SKM-1 treated with dmso at 0.1 percent for 144 hours (cell line): ENCODE measurements around the gene LASP1.
"Not testable (repeated sequence)": the region's sequence is repeated elsewhere in the genome, so short reads cannot be mapped to it uniquely, and the experiment has no call there.

Source experiments
- DNase-seq: peaks from one replicate; lab custom pipeline; 2025; ENCODE audit not compliant: unreplicated experiment; lab: John Stamatoyannopoulos, UW

LASP1 gene

GRCh38 chr17:38925263-38925995 is 55.6 kb downstream of the LASP1 start, which contains the start of gene LASP1NB:
TSS of gene LASP1NB (plus strand) at chr17:38925614.
- no peak for DNase-seq

GRCh38 chr17:38926293-38927070 is 56.6 kb downstream of the LASP1 start:
- DNase-seq = peak; percentile 96

GRCh38 chr17:38930782-38931181 is 60.9 kb downstream of the LASP1 start:
- DNase-seq = not testable (repeated sequence)

- DNase-seq = not testable (repeated sequence)
These were observed 64.1 kb downstream of the LASP1 start for GRCh38 chr17:38933962-38934361.

- no peak for DNase-seq
These were observed 70.1 kb downstream of the LASP1 start for GRCh38 chr17:38939987-38940386.

- DNase-seq = no peak
These were observed 70.5 kb downstream of the LASP1 start for GRCh38 chr17:38940404-38940803.

GRCh38 chr17:38942696-38943334 is 73.0 kb downstream of the LASP1 start:
- DNase-seq = no peak

GRCh38 chr17:38943607-38944006 is 73.7 kb downstream of the LASP1 start:
- no peak for DNase-seq

GRCh38 chr17:38947189-38947588 is 77.3 kb downstream of the LASP1 start:
- DNase-seq = no peak

- DNase-seq = not testable (repeated sequence)
These were observed 83.9 kb downstream of the LASP1 start for GRCh38 chr17:38953800-38954199.

GRCh38 chr17:38958326-38958725 is 88.5 kb downstream of the LASP1 start:
- DNase-seq = no peak

- DNase-seq = no peak
These were observed 88.9 kb downstream of the LASP1 start for GRCh38 chr17:38958756-38959155.

- DNase-seq = no peak
These were observed 89.7 kb downstream of the LASP1 start for GRCh38 chr17:38959508-38959907.

- no peak for DNase-seq
These were observed 90.5 kb downstream of the LASP1 start for GRCh38 chr17:38960402-38960801.

GRCh38 chr17:38961413-38961812 is 91.6 kb downstream of the LASP1 start:
- DNase-seq = no peak

- DNase-seq = no peak
These were observed 97.5 kb downstream of the LASP1 start, which contains the start of gene FBXO47 for GRCh38 chr17:38967290-38967738. TSS of gene FBXO47 (minus strand) at chr17:38967403. CDS start at chr17:38963025, 4,378 bp downstream.

- DNase-seq = no peak
These were observed 99.4 kb downstream of the LASP1 start for GRCh38 chr17:38969281-38969680.

- DNase-seq = no peak
These were observed 100.3 kb downstream of the LASP1 start for GRCh38 chr17:38970128-38970527.

GRCh38 chr17:38970804-38971203 is 100.9 kb downstream of the LASP1 start:
- no peak for DNase-seq
